ENCODE results near the gene LAMP2. TPM values are rescaled to one million over a fixed set of nuclear protein-coding genes. Genes with fewer than 3 reads are reported as not detected.
A peak's percentile ranks its signal among the peaks of the same experiment; 100 is the strongest.
"Not testable (repeated sequence)": the region's sequence is repeated elsewhere in the genome, so short reads cannot be mapped to it uniquely, and the experiment has no call there.

Gene LAMP2
- polyA plus RNA-seq, 1 donor from 2014 or later = 49.0 TPM

DNA sequence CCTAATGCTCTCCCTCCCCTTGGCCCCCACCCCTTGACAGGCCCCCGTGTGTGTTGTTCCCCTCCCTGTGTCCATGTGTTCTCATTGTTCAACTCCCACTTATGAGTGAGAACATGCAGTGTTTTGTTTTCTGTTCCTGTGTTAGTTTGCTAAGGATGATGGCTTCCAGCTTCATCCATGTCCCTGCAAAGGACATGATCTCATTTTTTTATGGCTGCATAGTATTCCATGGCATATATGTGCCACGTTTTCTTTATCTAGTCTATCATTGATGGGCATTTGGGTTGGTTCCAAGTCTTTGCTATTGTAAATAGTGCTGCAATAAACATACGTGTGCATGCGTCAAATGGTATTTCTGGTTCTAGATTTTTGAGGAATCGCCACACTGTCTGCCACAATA, 561 bp upstream of the LAMP2 start:
- H3K36me3 Mint-ChIP-seq, H3K9me3 Mint-ChIP-seq, H3K4me1 Mint-ChIP-seq, H3K27me3 Mint-ChIP-seq: not testable (repeated sequence)
- Mint-ChIP-seq H3K27ac (peak overlapping the region in 1 of 3 donors; percentile 89), H3K4me3 (peak overlapping the region; percentile 21 to 98 (median 67))

DNA sequence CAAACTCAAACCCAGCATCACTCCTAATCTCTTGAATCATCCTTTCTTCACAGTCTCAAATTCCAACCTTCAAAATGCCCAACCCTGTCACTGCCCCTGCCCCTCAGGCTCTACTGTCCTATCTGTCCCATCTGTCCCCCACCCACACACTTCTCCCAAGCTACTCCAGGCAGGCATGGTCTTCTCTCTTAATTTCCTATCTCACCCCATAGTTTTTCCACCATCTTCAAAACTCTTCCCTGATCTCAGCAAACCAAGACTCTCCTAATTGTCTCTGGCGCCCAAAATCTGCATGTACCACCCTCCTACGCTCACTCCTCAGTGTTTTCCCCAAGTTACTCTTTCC, 644 bp downstream of the LAMP2 start:
- Mint-ChIP-seq H3K36me3 (no peaks in the 10 kb centered on the region), H3K27me3 (peaks cover 2% of the 10 kb centered on the region), H3K4me1 (peaks cover 0 to 9% (median 5%) of the 10 kb centered on the region in 3 donors), H3K4me3 (peak overlapping the region; percentile 92 to 98 (median 94)), H3K9me3 (no peaks in the 10 kb centered on the region), H3K27ac (peak overlapping the region; percentile 55 to 91 (median 73))

DNA sequence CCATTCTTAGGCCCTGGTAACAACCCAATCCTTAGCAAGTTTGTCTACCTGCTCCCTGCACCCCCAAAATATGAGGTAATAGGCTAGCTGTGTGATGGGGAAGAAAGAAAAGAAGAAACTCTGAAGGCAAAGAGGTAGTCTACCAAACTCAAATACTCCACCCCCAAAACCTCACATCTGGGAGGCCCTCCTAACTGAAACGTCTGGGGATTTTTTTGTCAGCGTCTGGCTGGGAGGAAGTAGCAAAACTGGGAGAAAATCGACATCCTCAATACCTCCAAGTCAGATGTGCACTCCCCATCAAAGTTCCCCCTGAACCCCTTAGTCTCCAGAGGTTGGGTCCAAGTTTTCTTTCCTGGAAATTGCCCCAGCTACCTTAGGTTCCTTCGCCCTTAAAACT, 1.0 kb downstream of the LAMP2 start:
- H3K36me3 Mint-ChIP-seq = no peaks in the 10 kb centered on the region
- no peaks in the 10 kb centered on the region for H3K9me3 Mint-ChIP-seq
- peaks cover 2% of the 10 kb centered on the region for H3K27me3 Mint-ChIP-seq
- peak overlapping the region in 2 of 3 donors; percentile 55 to 73 for H3K27ac Mint-ChIP-seq
- H3K4me1 Mint-ChIP-seq = peaks cover 0 to 9% (median 5%) of the 10 kb centered on the region in 3 donors
- H3K4me3 Mint-ChIP-seq = peak overlapping the region; percentile 92 to 98 (median 94)

DNA sequence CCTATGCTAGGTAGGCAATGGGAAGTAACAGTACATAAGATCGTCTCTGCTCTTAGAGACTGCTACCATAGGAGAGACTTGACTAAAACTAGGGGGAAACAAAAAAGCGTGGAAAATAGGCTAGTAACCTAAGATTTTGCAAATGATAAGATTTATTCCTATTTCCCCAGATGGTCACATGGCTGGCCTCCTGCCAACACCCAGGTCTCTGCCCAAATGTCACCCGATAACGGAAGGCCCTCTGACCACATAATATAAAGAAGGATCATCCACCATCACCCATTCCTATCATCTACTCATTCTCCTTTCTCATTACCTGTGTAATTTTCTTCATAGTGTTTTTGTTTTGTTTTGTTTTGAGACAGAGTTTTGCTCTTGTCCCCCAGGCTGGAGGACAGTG, 4.7 kb downstream of the LAMP2 start:
- Mint-ChIP-seq H3K4me3 (no peak overlapping the region), H3K36me3 (peaks cover 1% of the 10 kb centered on the region), H3K4me1 (peaks cover 3 to 15% (median 5%) of the 10 kb centered on the region in 3 donors), H3K9me3 (no peaks in the 10 kb centered on the region), H3K27me3 (peaks cover 1% of the 10 kb centered on the region), H3K27ac (no peak overlapping the region)

DNA sequence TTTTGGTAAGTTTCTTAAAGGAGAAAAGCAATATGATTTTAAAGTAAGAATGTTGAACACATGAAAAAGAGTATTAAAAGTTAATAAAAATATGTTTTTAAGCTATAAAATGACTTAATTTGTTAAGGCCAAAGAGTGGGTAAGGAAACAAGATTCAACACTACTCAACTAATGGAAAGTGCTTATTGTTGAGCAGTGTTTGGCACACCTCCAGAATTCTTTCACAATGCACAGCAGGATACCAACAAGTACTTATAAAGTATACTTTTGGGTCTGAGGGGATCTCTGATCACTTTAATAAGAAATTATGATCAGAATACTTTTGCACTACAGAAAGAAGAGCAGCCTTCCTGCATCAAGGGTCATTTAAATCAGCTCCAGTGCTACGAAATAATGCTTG, 5.9 kb downstream of the LAMP2 start:
- Mint-ChIP-seq H3K4me1 (peaks cover 3 to 21% (median 12%) of the 10 kb centered on the region in 3 donors), H3K4me3 (no peak overlapping the region), H3K27me3 (peaks cover 1% of the 10 kb centered on the region), H3K27ac (no peak overlapping the region), H3K9me3 (no peaks in the 10 kb centered on the region), H3K36me3 (peaks cover 1% of the 10 kb centered on the region)

DNA sequence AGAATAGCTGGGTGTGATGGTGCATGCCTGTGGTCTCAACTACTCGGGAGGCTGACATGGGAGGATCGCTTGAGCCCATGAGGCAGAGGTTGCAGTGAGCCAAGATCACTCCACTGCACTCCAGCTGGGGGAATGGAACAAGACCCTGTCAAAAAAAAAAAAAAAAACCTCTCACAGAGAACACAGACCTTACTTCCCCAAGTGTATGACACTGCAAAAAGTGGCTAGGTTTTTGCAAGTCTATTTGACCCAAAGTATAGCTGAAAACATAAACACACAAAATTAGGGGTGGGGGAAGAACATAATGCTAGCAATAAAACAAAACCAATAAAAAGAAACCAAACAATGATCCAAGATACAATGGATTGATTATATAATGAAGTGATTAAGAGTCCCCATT, 6.7 kb downstream of the LAMP2 start:
- H3K36me3 Mint-ChIP-seq = peaks cover 1% of the 10 kb centered on the region
- H3K27ac Mint-ChIP-seq = peak overlapping the region in 1 of 3 donors; percentile 67
- H3K9me3 Mint-ChIP-seq = no peaks in the 10 kb centered on the region
- H3K27me3 Mint-ChIP-seq = peaks cover 1% of the 10 kb centered on the region
- H3K4me3 Mint-ChIP-seq = no peak overlapping the region
- peaks cover 8 to 21% (median 19%) of the 10 kb centered on the region in 3 donors for H3K4me1 Mint-ChIP-seq

DNA sequence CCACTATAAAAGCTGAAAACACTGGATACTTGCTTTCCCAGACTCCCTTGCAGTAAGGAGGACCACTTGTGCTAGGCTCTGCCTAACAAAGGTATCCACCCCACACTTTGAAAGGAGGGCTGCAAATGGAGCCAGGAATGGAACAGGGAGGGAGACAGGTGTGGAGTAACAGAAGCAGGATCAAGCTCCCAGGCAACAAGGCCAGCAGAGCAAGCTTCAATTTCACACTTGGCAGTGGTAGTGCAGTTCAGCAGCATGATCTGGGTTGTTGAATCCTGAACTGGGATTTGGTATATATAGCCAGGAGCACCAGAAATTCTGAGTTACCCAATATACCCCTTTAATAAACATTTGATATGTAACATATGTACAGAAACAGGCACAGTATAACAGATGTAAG, 9.8 kb downstream of the LAMP2 start:
- H3K36me3 Mint-ChIP-seq = peaks cover 1% of the 10 kb centered on the region
- no peak overlapping the region for H3K27ac Mint-ChIP-seq
- peaks cover 14 to 25% (median 23%) of the 10 kb centered on the region in 3 donors for H3K4me1 Mint-ChIP-seq
- peaks cover 1% of the 10 kb centered on the region for H3K27me3 Mint-ChIP-seq
- H3K9me3 Mint-ChIP-seq = no peaks in the 10 kb centered on the region
- no peak overlapping the region for H3K4me3 Mint-ChIP-seq

DNA sequence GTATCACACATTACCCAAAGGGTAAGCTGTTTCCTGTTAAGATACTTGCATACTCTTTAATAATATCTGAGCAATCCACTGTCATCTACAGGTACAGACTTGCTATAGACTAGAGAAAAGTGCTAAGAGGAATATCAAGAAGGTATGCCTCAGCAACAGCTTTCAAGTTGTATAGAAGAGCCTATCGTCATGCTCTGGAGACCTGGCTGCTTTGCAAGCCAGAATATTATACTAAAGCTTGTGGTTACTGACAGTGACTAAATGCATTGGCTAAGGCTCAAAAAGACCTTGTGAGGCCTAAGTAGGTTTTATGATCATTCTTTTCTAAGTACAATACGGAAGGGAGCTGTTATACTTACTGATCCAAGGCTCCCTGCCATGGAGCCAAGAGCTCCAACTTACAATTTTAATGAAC, 11.3 kb downstream of the LAMP2 start:
- Mint-ChIP-seq H3K4me3 (no peak overlapping the region), H3K36me3 (peaks cover 1% of the 10 kb centered on the region), H3K9me3 (no peaks in the 10 kb centered on the region), H3K27me3 (peaks cover 1% of the 10 kb centered on the region), H3K27ac (no peak overlapping the region), H3K4me1 (peaks cover 14 to 25% (median 23%) of the 10 kb centered on the region in 3 donors)

DNA sequence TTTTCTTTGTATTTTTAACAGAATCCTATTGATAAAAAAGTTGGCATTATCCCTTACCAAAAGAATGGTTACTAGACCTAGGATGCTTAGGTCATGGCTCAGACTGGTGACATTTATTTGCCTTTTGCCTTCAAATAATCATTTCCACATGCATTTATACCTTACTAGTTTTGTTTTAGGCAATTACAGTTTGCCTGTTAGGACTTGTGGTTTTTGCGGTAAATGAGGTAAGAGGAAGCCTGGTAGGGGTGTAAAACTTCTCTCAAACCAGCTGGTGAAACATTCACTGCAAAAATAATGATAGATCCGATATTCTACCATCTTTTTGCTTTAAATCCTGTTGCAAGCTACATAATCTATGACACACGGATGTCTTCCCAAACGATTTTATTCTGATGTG, 12.1 kb downstream of the LAMP2 start:
- peak overlapping the region in 1 of 4 donors; percentile 63 for H3K4me3 Mint-ChIP-seq
- H3K4me1 Mint-ChIP-seq = peaks cover 14 to 28% (median 27%) of the 10 kb centered on the region in 3 donors
- no peaks in the 10 kb centered on the region for H3K36me3 Mint-ChIP-seq
- H3K27ac Mint-ChIP-seq = no peak overlapping the region
- H3K27me3 Mint-ChIP-seq = peaks cover 1% of the 10 kb centered on the region
- H3K9me3 Mint-ChIP-seq = no peaks in the 10 kb centered on the region

DNA sequence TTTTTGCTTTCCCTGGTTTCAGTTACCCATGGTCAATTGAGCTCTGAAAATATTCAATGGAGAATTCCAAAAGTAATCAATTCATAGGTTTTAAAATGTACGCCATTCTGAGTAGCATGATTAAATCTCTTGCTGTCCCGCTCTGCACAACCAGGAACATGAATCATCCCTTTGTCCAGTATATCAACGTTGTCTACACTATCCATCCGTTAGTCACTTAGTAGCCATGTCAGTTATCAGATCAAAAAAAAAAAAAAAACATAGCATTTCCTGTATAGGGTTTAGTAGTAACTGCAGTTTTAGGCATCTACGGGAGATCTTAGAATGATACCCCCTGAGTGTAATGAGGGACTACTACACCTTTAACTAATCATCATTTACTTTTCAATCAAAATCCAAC, 15.1 kb downstream of the LAMP2 start:
- Mint-ChIP-seq H3K4me1 (peaks cover 13 to 28% (median 26%) of the 10 kb centered on the region in 3 donors), H3K36me3 (no peaks in the 10 kb centered on the region), H3K27ac (peak overlapping the region in 1 of 3 donors; percentile 24), H3K27me3 (no peaks in the 10 kb centered on the region), H3K9me3 (no peaks in the 10 kb centered on the region), H3K4me3 (no peak overlapping the region)

DNA sequence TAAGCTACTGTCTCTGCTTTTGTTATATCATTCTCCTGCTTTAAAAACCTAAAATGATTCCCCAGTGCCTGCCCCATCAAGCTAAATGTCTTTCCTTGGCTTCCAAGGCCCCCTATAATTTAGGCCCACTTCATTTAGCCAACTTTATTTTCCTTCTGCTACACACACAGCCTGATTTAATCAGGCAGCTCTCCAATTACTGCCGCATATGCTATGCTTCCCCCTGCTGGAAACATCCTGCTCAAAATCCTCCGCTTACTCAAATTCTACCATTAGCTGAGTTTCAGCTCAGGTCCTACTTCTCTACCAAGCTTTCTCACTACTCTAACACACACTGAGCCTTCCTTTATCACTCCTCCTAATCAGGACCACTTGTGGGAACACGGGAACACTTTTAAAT, 17.0 kb downstream of the LAMP2 start:
- no peak overlapping the region for H3K27ac Mint-ChIP-seq
- no peaks in the 10 kb centered on the region for H3K36me3 Mint-ChIP-seq
- H3K27me3 Mint-ChIP-seq = no peaks in the 10 kb centered on the region
- H3K9me3 Mint-ChIP-seq = no peaks in the 10 kb centered on the region
- H3K4me1 Mint-ChIP-seq = peaks cover 3 to 13% (median 12%) of the 10 kb centered on the region in 3 donors
- H3K4me3 Mint-ChIP-seq = no peak overlapping the region

DNA sequence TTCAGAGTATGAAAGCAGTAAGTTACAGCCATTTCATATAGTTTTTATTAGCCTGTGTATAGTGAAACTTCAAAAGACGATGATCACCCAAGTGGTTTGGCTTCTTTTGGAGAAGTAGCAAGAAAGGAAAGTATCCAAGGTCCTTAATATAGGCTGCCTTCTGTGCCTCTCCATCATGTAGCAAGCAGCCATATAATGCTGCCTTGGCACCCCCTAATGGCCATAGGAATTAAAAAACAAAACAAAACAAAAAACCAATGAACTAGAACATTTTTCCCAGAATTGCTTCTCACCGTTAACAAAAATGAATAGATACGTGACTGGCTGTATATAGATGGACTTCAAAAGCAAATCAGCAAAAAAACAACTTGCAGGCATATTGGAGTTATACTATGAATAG, 18.9 kb downstream of the LAMP2 start:
- H3K4me3 Mint-ChIP-seq = no peak overlapping the region
- peaks cover 0 to 10% (median 9%) of the 10 kb centered on the region in 3 donors for H3K4me1 Mint-ChIP-seq
- no peaks in the 10 kb centered on the region for H3K27me3 Mint-ChIP-seq
- no peaks in the 10 kb centered on the region for H3K9me3 Mint-ChIP-seq
- no peaks in the 10 kb centered on the region for H3K36me3 Mint-ChIP-seq
- H3K27ac Mint-ChIP-seq = no peak overlapping the region

DNA sequence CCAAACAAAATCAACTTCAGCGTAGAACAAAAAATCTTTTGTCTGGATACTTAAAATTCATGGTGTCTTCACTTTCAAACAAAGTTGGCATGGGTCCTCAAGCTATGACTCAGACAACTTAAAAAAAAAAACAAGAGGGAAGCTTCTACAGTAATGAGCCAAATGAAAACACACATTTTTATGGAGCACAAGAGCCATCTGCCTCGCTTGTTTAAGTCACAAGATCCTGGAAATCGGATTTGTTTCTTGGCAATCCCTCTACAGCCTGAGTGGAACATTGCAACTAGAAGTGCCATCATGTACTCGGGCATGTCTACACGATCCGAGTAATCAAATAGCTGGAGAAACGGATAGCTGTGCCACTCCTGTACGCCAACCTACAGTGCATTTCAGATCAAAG, 22.6 kb downstream of the LAMP2 start:
- H3K27ac Mint-ChIP-seq = no peak overlapping the region
- no peak overlapping the region for H3K4me3 Mint-ChIP-seq
- no peaks in the 10 kb centered on the region for H3K9me3 Mint-ChIP-seq
- H3K27me3 Mint-ChIP-seq = no peaks in the 10 kb centered on the region
- H3K4me1 Mint-ChIP-seq = peaks cover 0 to 6% (median 5%) of the 10 kb centered on the region in 3 donors
- H3K36me3 Mint-ChIP-seq = peaks cover 2% of the 10 kb centered on the region

DNA sequence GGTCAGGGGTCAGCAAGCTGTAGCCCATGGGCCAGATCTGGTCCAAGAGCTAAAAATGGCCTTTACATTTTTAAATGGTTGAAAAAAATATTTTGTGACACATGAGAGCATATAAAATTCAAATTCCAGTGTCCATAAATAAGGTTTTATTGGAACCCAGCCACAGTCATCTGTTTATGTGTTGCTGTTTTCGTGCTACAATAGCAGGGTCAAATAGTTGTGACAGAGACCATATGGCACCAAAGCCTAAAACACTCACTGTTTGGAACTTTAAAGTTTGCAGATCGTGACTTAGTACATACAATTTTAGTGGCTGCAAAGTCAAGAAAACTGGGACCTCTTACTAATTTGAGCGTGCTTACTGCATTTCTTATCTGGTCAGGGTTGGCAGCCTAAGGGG, 29.2 kb downstream of the LAMP2 start:
- Mint-ChIP-seq H3K27ac (no peak overlapping the region), H3K27me3 (no peaks in the 10 kb centered on the region), H3K9me3 (no peaks in the 10 kb centered on the region), H3K36me3 (peaks cover 3% of the 10 kb centered on the region), H3K4me1 (no peaks in the 10 kb centered on the region), H3K4me3 (no peak overlapping the region)

DNA sequence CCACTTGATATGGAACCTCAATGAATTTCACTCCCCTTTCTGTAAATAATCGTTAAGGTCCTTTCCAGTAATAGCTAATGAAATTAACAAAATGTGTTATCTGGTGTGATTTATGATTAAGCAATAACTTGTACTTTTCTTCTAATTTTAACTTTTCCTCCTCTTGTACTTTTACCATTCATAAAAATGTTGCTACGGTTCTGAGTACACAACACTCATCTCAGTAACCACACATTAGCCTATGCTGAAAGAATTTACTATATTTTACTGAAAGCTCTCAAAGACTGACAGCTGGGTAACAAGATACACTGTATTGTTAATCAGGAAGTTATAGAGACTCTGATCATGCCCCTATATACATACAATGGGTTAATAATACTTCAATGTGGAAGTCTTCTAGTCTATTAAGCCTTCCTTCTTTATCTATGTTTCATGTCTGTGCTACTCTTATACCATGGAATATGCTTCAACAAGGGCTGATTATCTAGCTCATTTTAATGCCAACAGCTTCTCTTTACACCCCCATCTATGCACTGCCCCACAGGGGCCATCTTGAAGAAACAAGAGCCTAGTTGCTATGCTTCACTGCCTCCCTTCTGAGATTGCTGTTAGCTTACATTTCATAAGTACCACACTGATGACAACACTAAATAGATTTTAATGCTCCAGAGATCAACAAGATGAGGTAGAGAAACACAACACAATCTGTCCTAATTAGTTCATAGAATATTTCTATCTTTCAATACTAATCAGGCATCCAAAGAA, 39.1 kb downstream of the LAMP2 start:
- Mint-ChIP-seq H3K27me3 (peaks cover 2% of the 10 kb centered on the region), H3K36me3 (peaks cover 2% of the 10 kb centered on the region), H3K4me1 (peaks cover 0 to 7% (median 6%) of the 10 kb centered on the region in 3 donors), H3K9me3 (peaks cover 0 to 1% (median 0%) of the 10 kb centered on the region in 3 donors), H3K4me3 (no peak overlapping the region), H3K27ac (no peak overlapping the region)

DNA sequence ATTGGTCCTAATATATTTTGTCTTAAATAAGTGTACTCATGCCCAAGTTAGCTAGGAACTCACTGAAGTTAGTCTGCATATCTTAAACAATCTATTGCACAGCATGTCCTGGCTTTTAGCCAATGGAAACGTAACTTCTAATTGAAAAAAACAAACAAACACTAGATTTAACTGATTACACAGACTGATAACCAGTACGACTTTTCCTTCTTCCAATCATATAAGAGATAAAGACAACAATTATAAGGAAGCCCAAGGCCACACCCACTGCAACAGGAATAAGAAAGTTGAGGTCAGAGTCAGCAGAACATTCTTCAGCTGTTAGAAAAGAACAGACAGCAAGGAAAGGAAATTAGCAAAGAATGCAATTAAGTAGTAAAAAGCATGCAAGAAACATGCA, 40.8 kb downstream of the LAMP2 start:
- Mint-ChIP-seq H3K4me1 (peaks cover 9 to 11% (median 10%) of the 10 kb centered on the region in 3 donors), H3K36me3 (peaks cover 2% of the 10 kb centered on the region), H3K9me3 (peaks cover 0 to 1% (median 0%) of the 10 kb centered on the region in 3 donors), H3K27ac (no peak overlapping the region), H3K4me3 (no peak overlapping the region), H3K27me3 (peaks cover 2% of the 10 kb centered on the region)
